ENCODE results near the gene FSD1. TPM values are rescaled to one million over a fixed set of nuclear protein-coding genes. Genes with fewer than 3 reads are reported as not detected.
"Not testable (repeated sequence)": the region's sequence is repeated elsewhere in the genome, so short reads cannot be mapped to it uniquely, and the experiment has no call there.

FSD1 gene
- total RNA-seq: 2.2 and 10.2 TPM in 2 replicates

DNA sequence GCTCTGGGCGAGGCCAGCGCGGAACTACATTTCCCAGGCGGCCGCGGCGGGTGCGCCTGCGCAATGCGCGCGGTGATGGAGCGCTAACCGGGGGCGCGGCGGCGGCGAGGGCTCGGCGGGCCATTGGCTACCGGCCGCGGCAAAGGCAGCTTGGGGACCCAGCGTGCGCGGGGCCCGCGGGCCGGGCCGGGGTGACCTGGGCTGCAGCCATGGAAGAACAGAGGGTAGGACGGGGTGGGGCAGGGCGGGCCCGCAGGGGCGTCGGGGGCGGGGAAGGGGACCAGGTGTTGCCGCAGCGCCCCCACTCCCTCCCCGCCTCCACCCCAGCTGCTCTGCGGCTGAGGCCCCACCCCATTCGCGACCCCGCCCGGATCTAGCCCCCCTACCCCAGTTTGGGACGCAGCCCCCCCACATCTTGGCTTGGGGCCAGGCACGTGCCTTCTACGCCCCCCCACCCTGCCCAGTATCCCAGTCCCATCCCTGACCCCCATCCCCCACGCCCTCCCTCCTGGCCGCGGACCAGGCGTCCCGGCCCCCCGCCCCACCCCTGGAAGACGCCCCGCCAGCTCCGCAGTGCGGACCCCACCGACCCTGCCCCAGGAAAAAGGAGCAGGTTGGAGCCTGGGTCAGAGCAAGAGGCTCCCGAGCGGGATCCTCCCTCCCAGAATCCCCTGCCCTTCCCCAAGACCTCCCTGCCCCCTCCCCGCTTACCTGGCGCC, at the start of gene FSD1:
FSD1 (plus strand) TSS at position 61 of the 719 bp plus-strand sequence; CDS start at position 210, 149 bp downstream.
- peak; percentile 23 to 42 for DNase-seq (ENCODE audit: low read depth in 2 of 2)

DNA sequence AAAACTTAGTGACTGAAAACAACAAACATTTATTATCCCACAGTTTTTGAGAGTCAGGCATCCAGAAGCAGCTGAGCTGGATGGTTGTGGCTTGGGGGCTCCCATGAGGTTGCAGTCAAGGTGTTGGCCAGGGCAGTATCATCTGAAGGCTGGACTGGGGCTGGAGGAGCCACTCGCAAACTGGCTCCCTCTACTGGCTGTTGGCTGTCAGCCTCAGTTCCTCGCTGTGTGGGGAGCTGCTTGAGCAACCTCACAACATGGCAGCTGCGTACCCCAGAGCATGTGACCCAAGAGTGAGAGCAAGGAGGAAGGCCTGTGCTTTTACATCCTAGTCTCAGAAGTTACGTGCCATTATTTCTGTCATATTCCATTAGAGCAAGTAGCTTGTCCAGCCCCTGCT, 47.8 kb upstream of the FSD1 start:
- no peak for DNase-seq (ENCODE audit: low read depth in 2 of 2)

DNA sequence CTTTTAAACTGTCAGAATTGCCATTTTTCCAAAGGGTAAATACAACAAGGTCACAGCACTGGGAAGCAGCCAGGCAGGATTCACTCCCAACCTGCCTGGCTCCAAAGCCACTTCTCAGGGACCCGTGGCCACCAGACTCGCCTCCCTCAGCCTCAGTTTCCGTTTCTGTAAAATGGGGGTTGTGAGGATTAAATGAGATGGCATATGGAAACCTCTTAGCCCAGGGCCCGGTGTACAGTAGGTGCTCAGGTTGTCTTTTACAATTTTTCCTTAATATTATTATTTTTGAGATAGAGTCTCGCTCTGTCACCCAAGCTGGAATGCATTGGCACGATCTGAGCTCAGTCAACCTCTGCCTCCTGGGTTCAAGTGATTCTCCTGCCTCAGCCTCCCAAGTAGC, 47.4 kb upstream of the FSD1 start:
- DNase-seq (ENCODE audit: low read depth in 2 of 2): no peak

DNA sequence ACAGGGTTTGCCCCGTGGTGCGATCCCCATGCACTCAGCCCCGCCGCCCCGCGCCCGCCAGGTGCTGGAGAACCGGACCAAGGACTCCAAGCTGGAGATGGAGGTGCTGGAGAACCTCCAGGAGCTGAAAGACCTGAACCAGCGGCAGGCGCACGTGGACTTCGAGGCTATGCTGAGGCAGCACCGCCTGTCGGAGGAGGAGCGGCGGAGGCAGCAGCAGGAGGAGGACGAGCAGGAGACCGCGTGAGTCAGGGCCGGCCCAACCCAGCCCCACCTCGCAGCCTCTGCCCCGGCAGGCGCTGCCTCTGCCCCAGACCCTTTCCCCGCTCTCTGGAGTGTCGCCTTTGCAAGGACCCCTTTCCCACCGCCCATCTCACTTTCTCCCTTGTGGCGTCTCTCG, 46.2 kb upstream of the FSD1 start:
- DNase-seq (ENCODE audit: low read depth in 2 of 2): no peak

DNA sequence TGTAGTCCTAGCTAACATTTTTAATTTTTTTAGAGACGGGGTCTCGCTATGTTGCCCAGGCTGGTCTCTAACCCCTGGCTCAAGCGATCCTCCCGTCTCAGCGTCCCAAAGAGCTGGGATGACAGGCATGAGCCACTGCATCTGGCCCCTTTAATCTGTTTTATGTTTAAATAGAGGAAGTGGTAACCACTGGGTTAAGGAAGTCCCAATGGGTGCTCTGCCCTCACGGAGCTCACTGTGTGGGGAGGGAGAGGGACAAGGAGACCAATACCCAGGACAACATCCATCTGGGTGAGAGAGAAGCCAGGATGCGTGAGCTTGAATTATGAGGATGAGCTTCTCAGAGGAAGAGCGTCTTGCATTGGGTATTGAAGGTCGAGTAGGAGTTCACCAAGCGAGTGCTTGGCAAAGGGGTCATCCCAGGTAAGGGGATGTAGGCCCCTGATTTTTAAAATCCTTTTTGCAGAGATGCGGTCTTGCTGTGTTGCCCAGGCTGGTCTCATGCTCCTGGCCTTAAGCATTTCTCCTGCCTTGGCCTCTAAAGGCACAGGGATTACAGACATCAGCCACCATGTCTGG, 43.7 kb upstream of the FSD1 start:
- no peak for DNase-seq (ENCODE audit: low read depth in 2 of 2)

DNA sequence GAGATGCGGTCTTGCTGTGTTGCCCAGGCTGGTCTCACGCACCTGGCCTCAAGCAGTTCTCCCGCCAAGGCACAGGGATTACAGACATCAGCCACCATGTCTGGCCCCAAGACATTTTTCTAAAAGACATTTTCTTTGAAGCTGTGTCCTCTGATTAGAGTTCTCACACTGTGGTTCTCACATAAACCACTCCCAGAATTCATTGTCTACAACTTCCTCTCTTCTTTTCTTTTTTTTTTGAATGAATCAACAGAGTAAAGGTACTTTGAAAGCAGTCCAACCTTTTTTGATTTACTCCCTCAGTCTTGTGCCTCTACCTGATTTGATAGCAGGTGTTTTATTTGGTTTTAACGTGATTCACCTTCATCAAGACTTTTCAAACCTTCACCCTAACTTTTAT, 39.6 kb upstream of the FSD1 start:
- DNase-seq (ENCODE audit: low read depth in 2 of 2): no peak

DNA sequence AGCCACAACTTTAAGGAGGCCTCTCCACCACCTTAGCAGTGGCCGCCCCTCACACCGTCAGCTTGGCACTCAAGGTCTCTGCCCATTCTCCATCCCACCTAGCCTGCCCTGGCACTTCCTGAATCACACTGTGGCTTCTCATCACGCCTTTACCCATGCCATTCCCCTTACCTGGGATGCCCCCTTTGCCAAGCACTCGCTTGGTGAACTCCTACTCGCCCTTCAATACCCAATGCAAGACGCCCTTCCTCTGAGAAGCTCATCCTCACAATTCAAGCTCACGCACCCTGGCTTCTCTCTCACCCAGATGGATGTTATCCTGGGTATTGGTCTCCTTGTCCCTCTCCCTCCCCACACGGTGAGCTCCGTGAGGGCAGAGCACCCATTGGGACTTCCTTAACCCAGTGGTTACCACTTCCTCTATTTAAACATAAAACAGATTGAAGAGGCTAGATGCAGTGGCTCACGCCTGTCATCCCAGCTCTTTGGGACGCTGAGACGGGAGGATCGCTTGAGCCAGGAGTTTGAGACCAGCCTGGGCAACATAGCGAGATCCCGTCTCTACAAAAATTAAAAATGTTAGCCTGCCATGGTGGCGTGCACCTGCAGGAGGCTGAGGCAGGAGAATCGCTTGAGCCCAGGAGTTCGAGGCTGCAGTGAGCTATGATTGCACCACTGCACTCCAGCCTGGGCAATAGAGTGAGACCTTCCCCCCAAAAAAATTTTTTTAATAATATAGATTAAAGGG, 38.0 kb upstream of the FSD1 start:
- no peak for DNase-seq (ENCODE audit: low read depth in 2 of 2)

DNA sequence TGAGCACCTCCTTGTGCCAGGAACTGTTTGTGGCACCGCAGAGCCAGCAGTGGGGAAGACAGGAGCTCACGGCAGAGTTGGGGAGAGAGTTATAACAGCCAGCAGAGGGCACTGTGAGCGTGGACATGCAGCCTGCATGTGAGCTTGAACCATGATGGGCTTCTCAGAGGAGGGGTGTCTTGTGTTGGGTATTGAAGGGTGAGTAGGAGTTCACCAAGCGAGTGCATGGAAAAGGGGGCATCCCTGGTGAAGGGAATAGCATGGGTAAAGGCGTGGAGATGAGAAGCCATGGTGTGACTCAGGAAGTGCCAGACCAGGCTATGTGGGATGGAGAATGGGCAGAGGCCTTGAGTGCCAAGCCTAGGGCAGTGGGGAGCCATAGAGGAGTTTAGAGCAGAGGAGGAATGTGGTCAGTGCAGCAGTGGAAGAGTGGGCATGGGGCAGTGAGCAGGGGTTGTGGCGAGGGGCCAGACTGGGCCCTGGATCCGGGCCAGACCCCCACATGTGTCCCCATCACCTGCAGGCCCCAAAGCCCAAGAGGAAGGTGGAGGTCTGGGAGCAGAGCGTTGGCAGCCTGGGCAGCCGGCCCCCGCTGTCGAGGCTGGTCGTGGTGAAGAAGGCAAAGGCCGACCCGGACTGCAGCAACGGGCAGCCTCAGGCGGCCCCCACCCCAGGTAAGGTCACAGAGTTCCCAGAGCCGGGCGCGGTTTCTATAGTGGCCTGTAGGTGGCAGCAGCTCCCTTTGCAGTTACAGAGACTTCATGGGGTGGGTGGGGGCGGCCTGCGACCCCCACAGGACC, 37.1 kb upstream of the FSD1 start:
- DNase-seq (ENCODE audit: low read depth in 2 of 2): peak; percentile 47 to 54

DNA sequence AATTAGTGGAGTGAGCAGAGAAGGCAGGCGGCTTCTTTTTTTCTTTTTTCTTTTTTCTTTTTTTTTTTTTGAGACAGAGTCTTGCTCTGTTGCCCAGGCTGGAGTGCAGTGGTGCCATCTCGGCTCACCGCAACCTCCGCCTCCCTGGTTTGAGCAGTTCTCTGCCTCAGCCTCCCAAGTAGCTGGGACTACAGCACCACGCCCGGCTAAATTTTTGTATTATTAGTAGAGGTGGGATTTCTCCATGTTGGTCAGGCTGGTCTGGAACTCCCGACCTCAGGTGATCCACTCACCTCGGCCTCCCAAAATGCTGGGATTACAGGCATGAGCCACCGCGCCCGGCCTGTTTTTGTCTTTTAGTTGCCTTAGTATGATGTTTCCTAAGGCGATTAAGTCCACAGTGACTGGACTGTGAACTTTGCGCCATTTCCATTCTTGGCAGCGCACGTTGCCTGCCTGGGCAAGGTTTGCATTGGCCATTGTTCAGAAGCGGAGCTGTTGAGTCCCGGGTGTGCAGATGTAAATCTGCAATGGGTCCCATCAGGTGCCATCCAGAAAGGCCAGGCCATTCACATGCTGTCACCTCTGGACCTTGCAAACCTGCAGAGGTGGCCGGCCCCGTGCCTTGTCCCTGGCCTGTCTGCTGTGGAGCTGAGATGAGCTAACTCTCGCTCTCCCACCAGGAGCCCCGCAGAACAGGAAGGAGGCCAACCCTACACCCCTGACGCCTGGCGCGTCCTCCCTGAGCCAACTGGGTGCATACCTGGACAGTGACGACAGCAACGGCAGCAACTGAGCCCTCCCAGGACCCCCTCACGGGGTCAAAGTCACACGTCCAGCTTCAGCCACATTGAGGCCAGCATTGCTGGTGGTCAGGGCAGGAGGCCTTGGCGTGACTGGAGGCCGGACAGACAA, 36.2 kb upstream of the FSD1 start:
- DNase-seq (ENCODE audit: low read depth in 2 of 2): no peak

DNA sequence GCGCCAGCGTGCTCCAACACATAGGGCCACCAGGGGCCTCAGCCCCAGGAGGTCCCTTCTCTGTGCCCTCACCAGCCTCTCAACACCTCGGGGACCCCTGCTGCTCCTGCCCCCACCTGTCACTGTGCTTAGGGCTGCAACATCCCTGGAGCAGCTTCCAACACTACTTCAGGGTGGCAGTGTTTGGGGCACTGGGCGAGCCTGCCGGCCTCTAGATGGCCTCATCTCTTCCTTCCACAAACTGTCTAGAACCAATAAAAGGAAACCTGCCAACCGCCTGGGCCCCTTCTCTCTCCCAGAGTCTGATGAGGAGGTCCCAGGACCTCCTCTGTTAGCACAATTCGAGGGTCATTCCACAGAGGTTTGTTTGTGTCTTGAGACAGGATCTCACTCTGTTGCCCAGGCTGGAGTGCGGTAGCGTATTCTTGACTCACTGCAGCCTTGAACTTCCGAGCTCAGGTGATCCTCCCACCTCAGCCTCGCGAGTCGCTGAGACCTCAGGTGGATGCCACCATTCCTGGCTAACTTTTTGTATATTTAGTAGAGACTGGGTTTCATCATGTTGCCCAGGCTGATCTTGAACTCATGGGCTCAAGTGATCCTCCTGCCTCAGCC, 35.5 kb upstream of the FSD1 start:
- DNase-seq (ENCODE audit: low read depth in 2 of 2): no peak

DNA sequence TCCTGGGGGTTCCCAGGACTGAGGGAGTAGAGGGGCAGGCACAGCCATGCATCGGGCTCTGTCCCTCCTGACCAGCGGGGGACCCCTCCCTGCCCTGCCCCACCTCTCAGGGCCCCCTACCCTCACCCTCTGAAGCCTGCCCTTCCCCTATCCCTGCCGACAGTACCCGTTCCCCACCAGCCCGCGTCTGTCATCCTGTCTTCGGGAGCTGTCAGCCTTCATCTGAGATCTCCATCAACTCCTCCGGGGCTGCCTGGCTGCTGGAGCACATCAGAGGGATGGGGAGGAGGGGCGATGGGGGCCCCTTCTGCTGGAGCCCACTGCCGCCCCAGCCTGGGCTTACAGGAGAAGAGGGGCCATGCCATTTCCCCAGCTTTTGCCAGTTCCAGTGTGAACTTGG, 31.5 kb upstream of the FSD1 start:
- DNase-seq (ENCODE audit: low read depth in 2 of 2): no peak

DNA sequence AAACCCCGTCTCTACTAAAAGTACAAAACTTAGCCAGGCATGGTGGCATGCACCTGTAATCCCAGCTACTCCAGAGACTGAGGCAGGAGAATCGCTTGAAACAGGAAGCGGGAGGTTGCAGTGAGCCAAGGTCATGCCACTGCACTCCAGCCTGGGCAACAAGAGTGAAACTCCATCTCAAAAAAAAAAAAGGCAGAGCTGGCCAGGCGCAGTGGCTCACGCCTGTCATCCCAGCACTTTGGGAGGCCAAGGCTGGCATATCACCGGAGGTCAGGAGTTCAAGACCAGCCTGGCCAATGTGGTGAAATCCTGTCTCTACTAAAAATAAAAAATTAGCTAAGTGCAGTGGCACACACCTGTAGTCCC, 30.1 kb upstream of the FSD1 start:
- DNase-seq (ENCODE audit: low read depth in 2 of 2): not testable (repeated sequence)

DNA sequence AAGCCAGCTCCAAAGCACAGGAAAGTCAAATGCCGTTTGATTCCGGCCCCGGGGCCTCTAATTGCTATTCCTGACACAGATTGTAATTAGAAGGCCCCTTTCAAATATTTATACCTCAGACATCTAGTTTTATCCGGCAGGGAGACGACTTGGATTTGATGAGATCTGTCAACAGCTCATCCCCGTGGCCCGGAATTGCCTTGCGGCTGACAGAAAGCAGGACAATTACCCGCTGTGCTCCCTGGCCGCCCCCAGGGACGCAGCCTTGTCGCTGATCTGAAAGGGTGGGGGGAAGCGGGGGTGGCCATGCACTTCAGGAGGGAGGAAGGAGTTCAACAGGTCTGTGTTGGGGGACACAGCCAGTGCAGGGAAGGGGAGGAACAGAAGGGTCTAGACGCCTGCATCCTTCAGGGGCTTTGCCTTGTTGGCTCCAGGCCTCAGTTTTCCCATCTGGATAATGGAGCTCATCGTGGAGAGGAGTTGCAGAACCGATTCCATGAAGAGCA, 27.2 kb upstream of the FSD1 start:
- DNase-seq (ENCODE audit: low read depth in 2 of 2): no peak

DNA sequence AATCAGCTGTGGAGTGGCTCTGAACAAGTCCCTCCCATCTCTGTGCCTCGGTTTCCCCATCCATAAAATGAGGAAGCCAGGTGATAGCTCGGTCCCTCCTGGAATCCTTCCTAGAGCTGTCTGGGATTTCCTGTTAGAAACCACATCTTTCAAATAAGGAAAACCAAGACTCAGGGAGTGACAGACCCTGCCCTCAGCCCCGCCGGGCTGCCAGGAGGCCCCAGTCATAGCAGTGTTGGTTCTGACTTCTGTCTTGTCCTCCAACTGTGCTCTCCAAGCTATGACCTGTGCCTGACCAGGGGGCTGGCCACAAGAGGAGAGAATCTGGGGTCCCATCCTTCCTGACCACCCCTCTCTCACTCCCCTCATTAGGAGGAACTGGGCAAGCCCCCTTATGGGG, 26.4 kb upstream of the FSD1 start:
- no peak for DNase-seq (ENCODE audit: low read depth in 2 of 2)

DNA sequence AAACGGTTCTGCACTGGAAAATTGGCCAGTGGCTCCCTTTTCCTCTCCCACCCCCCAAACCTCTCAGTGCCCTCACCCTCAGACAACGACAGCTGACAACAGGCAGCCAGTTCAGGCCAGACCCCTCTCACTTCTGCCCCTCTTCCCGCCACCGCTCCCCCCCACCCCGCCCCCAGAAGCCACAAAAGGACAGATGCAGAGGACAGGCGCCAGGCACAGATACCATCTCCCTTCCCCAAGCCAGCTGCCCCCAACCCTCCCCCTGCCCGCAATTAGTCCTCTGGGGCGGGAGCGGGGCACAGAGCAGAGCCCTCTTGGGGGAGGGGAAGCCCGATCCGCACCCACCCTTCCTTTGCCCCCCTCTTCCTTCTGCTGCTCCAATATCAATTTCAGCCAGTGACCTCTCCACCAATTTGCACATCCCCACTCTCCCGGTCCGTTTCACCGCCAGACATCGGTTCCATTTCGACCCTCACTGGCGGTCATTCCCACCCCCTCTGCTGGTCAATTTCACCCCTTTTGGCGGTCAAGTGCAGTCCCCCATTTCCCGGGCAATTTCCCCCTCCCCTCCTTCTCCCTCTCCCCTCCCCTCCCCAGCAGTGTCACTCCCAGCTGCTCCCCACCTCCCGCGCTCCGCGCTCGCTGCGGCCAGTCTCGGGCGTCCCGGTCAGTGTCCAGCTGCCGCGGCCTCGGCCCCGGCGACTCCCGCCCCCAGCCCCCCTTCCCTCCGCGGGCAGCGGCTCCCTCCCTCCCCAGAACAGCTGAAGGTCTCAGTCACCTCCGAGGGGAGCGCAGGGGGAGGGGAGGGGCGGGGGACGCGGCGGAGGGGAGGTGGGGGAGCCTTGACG, 25.8 kb upstream of the FSD1 start, which contains the start of gene SHD:
SHD (plus strand) TSS at position 848 of the 848 bp plus-strand sequence. CDS start 798 bp downstream, outside the sequence.
- DNase-seq (ENCODE audit: low read depth in 2 of 2): no peak

DNA sequence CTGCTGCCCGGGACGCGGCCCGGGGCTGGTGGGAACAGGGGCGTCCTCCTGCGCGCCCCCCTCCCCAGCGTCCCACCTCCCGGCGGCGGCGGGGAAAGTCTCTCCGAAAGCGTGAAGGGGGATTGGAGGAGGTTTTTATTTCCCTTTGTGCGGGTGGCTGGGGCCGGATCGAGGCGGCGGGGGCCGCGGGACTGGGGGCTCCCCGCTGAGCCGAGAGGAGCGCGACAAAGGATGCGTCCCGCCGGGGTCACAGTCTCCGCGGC, 25.2 kb upstream of the FSD1 start:
- no peak for DNase-seq (ENCODE audit: low read depth in 2 of 2)

DNA sequence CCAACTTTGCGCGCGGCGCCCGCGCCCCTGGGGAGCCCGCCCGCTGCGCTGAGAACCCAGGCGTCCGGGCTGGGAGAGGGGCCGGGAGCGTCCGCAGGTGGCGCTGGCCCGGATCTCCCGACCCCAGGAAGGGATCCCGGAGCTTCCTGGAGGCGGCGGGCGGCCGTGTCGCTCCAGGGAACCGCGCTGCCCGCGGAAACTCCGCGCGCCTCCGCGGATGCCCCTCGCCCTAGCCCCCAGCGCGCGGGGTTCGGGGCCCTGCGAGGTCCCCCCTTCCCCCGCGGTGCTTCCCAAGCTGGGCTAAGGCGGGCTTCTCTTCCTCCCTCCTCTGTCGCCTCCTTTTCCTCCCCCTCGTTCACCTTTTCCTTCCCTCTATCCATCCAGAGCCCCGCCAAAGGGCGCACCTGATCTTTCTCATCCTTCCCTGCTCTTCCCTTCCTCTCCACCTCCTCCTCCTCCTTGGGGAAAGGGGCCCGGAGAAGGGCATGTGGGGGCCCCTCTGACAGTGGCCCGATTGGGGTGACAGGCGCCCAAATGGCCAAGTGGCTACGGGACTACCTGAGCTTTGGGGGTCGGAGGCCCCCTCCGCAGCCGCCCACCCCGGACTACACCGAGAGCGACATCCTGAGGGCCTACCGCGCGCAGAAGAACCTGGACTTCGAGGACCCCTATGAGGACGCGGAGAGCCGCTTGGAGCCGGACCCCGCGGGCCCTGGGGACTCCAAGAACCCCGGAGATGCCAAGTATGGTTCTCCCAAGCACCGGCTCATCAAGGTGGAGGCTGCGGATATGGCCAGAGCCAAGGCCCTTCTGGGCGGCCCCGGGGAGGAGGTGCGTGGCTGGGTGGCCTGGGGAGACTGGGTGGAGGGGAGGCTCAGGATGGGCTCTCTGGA, 24.6 kb upstream of the FSD1 start:
- no peak for DNase-seq (ENCODE audit: low read depth in 2 of 2)

DNA sequence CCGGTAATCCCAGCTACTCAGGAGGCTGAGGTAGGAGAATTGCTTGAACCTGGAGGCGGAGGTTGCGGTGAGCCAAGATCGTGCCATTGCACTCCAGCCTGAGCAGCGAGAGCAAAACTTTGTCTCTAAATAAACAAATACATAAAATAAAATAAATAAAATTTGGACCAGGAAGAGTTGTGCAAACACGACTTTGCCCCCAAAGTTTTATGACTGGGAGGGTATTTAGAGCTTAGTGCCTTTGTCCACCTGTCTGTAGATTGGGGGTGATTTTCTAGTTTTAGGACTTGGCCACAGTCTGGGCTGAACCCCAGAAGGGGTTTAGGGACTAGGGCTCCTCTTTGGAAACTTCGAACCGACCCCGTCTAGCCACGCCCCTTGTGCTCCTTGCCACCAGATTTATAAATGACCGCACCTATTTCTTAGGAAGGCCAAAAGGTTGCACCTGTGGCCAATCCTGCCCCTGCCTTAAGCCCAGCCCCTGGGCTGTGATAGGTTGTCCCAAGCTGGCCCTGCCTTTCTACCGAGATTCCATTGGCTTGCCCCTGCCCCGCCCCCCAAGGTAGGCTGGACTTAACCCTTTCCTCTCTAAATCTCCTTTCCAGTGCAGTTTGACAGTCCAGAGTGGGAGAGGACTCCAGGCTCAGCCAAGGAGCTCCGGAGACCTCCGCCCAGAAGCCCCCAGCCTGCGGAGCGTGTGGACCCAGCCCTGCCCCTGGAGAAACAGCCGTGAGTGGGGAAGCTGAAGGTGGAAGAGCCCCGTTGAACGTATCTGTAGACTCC, 20.0 kb upstream of the FSD1 start:
- peak in 1 of 2 donors; percentile 22 for DNase-seq (ENCODE audit: low read depth in 2 of 2)

All from lung microvascular endothelial cell (primary cell).